ENCODE results near the gene GNG2.

DNA sequence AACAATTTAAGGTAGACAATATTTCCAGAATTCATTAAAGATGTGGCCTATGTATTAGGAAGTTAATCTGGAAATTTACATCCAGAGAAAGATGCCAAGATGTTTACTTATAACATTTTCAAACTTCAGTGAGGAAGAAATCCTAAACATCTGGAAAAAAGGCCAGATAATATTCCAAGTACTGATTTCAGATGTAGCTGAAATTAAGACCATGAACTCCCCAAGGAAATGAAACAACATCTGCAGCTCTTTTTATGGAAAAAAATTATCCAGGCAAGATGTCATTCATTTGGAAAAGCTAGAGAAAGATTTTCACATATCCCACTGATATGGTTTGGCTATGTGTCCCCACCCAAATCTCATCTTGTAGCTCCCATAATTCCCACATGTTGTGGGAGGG, 35.0 kb downstream of the GNG2 start:
- TF ChIP-seq, protein P1, sequence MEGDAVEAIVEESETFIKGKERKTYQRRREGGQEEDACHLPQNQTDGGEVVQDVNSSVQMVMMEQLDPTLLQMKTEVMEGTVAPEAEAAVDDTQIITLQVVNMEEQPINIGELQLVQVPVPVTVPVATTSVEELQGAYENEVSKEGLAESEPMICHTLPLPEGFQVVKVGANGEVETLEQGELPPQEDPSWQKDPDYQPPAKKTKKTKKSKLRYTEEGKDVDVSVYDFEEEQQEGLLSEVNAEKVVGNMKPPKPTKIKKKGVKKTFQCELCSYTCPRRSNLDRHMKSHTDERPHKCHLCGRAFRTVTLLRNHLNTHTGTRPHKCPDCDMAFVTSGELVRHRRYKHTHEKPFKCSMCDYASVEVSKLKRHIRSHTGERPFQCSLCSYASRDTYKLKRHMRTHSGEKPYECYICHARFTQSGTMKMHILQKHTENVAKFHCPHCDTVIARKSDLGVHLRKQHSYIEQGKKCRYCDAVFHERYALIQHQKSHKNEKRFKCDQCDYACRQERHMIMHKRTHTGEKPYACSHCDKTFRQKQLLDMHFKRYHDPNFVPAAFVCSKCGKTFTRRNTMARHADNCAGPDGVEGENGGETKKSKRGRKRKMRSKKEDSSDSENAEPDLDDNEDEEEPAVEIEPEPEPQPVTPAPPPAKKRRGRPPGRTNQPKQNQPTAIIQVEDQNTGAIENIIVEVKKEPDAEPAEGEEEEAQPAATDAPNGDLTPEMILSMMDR (IDR thresholded peaks at IDR 0.05), result no peak
- TF ChIP-seq POLR2A (IDR thresholded peaks at IDR 0.05) (no peak), POLR2AphosphoS5 (IDR thresholded peaks at IDR 0.05) (no peak)

Data from suprapubic skin (tissue), 4 donors.